RWPE2 (cell line): ENCODE measurements around the gene RIMS4.
A peak's percentile ranks its signal among the peaks of the same experiment; 100 is the strongest.

Experiments used
- ATAC-seq: fragments of 200-7000 bp; cut with Tn5 transposase; 3 replicates; pipeline ENCODE4 v1.9.1; 2021; ENCODE audit warnings: low read depth
- DNase-seq: peaks from one replicate; pipeline ENCODE4 v3.0.0-alpha.2; 2020; ENCODE audit warnings: low spot score
- H3K27ac ChIP-seq: fragments of 450-650 bp; 2 replicates; pipeline ENCODE4 v1.5.1; 2017; ENCODE audit warnings: mild to moderate bottlenecking; ENCODE audit not compliant: poor library complexity, severe bottlenecking
- H3K27me3 ChIP-seq: fragments of 250-450 bp; sonication (Bioruptor Pico); 2 replicates; pipeline ENCODE4 v1.5.1; 2021; ENCODE audit warnings: mild to moderate bottlenecking, moderate library complexity; ENCODE audit not compliant: insufficient read depth, poor library complexity, severe bottlenecking
- H3K36me3 ChIP-seq: fragments of 250-450 bp; sonication (Bioruptor Pico); 2 replicates; pipeline ENCODE4 v1.5.1; 2020; ENCODE audit warnings: low read depth, mild to moderate bottlenecking, moderate library complexity
- H3K4me1 ChIP-seq: fragments of 250-450 bp; sonication (Bioruptor Pico); 2 replicates; pipeline ENCODE4 v1.5.1; 2021; ENCODE audit warnings: mild to moderate bottlenecking, moderate library complexity; ENCODE audit not compliant: insufficient read depth, poor library complexity, severe bottlenecking
- H3K4me3 ChIP-seq: fragments of 250-450 bp; sonication (Bioruptor Pico); 2 replicates; pipeline ENCODE4 v1.5.1; 2021; ENCODE audit warnings: mild to moderate bottlenecking, moderate library complexity; ENCODE audit not compliant: severe bottlenecking
- H3K9me3 ChIP-seq: fragments of 250-450 bp; sonication (Bioruptor Pico); 2 replicates; pipeline ENCODE4 v1.5.1; 2021; ENCODE audit warnings: mild to moderate bottlenecking, moderate library complexity; ENCODE audit not compliant: severe bottlenecking
- CTCF ChIP-seq: fragments of 450-650 bp; IDR thresholded peaks from one replicate; pipeline ENCODE4 v1.5.1; 2017; ENCODE audit warnings: mild to moderate bottlenecking, moderate library complexity; ENCODE audit not compliant: poor library complexity, severe bottlenecking

The RIMS4 gene

GRCh38 chr20:44738813-44739477, 71.4 kb downstream of the RIMS4 start:
- no peak for TF ChIP-seq CTCF
- ATAC-seq (peak; percentile 78), DNase-seq (no peak)
- Histone ChIP-seq H3K27me3 (no peaks in the 10 kb centered on the region), H3K4me1 (peaks cover 4% of the 10 kb centered on the region), H3K4me3 (no peak overlapping the region), H3K27ac (no peak overlapping the region), H3K9me3 (no peaks in the 10 kb centered on the region), H3K36me3 (no peaks in the 10 kb centered on the region)

GRCh38 chr20:44737116-44737515, 73.2 kb downstream of the RIMS4 start:
- Histone ChIP-seq H3K27me3 (no peaks in the 10 kb centered on the region), H3K4me1 (peaks cover 10% of the 10 kb centered on the region), H3K27ac (no peak overlapping the region), H3K4me3 (no peak overlapping the region), H3K9me3 (no peaks in the 10 kb centered on the region), H3K36me3 (no peaks in the 10 kb centered on the region)
- ATAC-seq = no peak
- DNase-seq = no peak
- TF ChIP-seq CTCF = no peak

GRCh38 chr20:44736170-44737021, 74.0 kb downstream of the RIMS4 start:
- H3K27ac ChIP-seq = no peak overlapping the region
- DNase-seq (no peak), ATAC-seq (peak; percentile 37)
- no peak for TF ChIP-seq CTCF
- H3K36me3 ChIP-seq = no peaks in the 10 kb centered on the region
- H3K27me3 ChIP-seq = no peaks in the 10 kb centered on the region
- no peaks in the 10 kb centered on the region for H3K9me3 ChIP-seq
- H3K4me1 ChIP-seq = peaks cover 13% of the 10 kb centered on the region
- no peak overlapping the region for H3K4me3 ChIP-seq

- H3K27me3 ChIP-seq = no peaks in the 10 kb centered on the region
- TF ChIP-seq CTCF = no peak
Measured at GRCh38 chr20:44735816-44736169, 74.6 kb downstream of the RIMS4 start.

GRCh38 chr20:44734938-44735337, 75.4 kb downstream of the RIMS4 start:
- Histone ChIP-seq H3K27me3 (no peaks in the 10 kb centered on the region), H3K9me3 (no peaks in the 10 kb centered on the region), H3K36me3 (no peaks in the 10 kb centered on the region), H3K4me1 (peaks cover 22% of the 10 kb centered on the region), H3K4me3 (no peak overlapping the region), H3K27ac (no peak overlapping the region)
- peak; percentile 42 for ATAC-seq
- peak; percentile 34 for TF ChIP-seq CTCF
- no peak for DNase-seq

More at GRCh38 chr20:44735816-44736169, 74.6 kb downstream of the RIMS4 start:
- DNase-seq (no peak), ATAC-seq (no peak)
- H3K27ac ChIP-seq = no peak overlapping the region
- no peaks in the 10 kb centered on the region for H3K9me3 ChIP-seq
- peaks cover 15% of the 10 kb centered on the region for H3K4me1 ChIP-seq
- no peak overlapping the region for H3K4me3 ChIP-seq
- H3K36me3 ChIP-seq = no peaks in the 10 kb centered on the region
